ENCODE results near the gene RRP9. TPM values are rescaled to one million over a fixed set of nuclear protein-coding genes. Genes with fewer than 3 reads are reported as not detected.
A peak's percentile ranks its signal among the peaks of the same experiment; 100 is the strongest.

Gene RRP9
- total RNA-seq, 1 donor from 2014 or later, result 15.6 TPM

DNA sequence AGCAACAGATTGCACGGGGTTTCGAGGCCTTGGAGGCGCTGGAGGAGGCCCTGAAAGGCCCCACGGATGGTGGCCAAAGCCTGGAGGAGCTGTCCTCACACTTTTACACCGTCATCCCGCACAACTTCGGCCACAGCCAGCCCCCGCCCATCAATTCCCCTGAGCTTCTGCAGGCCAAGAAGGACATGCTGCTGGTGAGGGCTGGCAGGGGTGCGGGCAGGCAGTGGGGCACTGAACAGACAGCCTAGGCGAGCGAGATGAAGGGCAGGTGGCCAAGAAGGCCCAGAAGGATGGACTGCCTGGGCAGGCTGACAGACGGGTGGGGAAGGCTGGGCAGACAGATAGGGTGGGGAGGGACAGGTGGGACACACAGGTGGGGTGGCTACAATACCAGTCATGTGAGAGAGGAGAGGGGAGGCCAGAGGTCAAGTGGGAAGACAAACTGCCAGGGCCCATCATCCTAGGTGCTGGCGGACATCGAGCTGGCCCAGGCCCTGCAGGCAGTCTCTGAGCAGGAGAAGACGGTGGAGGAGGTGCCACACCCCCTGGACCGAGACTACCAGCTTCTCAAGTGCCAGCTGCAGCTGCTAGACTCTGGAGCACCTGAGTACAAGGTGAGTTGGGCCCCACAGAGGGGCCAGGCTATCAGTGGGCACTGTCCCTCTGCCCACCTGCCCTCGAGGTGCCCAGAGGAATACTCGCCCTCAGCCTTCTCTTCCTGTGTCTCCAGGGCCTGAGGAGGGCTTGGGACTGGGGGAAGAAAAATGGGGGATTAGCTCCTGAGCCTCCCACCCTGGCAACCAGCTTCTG is 3.5 kb upstream of the RRP9 start:
- no peak for DNase-seq
- Mint-ChIP-seq H3K36me3 (ENCODE audit: unreplicated experiment) (no peaks in the 10 kb centered on the region), H3K4me3 (ENCODE audit: unreplicated experiment) (no peak overlapping the region), H3K4me1 (ENCODE audit: low read depth, unreplicated experiment) (peaks cover 6% of the 10 kb centered on the region), H3K27ac (ENCODE audit: unreplicated experiment) (no peak overlapping the region), H3K27me3 (ENCODE audit: unreplicated experiment) (peaks cover 18% of the 10 kb centered on the region), H3K9me3 (ENCODE audit: unreplicated experiment) (peaks cover 15% of the 10 kb centered on the region)
- TF ChIP-seq CTCF (IDR thresholded peaks at IDR 0.05; ENCODE audit: partially characterized antibody, unreplicated experiment), result no peak

DNA sequence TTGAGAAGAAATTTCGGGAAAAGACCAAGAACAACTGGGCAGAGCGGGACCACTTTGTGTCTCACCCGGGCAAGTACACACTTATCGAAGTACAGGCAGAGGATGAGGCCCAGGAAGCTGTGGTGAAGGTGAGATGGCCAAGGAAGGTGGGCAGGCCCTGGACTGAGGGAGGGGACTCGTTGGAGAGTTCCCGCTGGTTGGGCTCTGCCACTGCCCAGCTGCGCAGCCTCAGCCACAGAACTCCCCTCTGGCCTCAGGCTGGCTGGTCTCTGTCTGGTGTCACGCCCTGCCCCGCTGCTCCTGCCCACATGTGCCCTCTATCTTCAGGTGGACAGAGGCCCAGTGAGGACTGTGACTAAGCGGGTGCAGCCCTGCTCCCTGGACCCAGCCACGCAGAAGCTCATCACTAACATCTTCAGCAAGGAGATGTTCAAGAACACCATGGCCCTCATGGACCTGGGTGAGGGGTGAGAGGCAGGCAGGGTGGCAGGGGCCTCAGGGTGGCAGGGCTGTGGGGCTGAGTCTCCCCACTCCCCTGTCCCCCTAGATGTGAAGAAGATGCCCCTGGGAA is 2.8 kb upstream of the RRP9 start:
- no peak for TF ChIP-seq CTCF (IDR thresholded peaks at IDR 0.05; ENCODE audit: partially characterized antibody, unreplicated experiment)
- peaks cover 18% of the 10 kb centered on the region for H3K27me3 Mint-ChIP-seq (ENCODE audit: unreplicated experiment)
- no peaks in the 10 kb centered on the region for H3K36me3 Mint-ChIP-seq (ENCODE audit: unreplicated experiment)
- no peak overlapping the region for H3K27ac Mint-ChIP-seq (ENCODE audit: unreplicated experiment)
- no peak overlapping the region for H3K4me3 Mint-ChIP-seq (ENCODE audit: unreplicated experiment)
- peaks cover 6% of the 10 kb centered on the region for H3K4me1 Mint-ChIP-seq (ENCODE audit: low read depth, unreplicated experiment)
- peaks cover 13% of the 10 kb centered on the region for H3K9me3 Mint-ChIP-seq (ENCODE audit: unreplicated experiment)
- DNase-seq, result no peak

DNA sequence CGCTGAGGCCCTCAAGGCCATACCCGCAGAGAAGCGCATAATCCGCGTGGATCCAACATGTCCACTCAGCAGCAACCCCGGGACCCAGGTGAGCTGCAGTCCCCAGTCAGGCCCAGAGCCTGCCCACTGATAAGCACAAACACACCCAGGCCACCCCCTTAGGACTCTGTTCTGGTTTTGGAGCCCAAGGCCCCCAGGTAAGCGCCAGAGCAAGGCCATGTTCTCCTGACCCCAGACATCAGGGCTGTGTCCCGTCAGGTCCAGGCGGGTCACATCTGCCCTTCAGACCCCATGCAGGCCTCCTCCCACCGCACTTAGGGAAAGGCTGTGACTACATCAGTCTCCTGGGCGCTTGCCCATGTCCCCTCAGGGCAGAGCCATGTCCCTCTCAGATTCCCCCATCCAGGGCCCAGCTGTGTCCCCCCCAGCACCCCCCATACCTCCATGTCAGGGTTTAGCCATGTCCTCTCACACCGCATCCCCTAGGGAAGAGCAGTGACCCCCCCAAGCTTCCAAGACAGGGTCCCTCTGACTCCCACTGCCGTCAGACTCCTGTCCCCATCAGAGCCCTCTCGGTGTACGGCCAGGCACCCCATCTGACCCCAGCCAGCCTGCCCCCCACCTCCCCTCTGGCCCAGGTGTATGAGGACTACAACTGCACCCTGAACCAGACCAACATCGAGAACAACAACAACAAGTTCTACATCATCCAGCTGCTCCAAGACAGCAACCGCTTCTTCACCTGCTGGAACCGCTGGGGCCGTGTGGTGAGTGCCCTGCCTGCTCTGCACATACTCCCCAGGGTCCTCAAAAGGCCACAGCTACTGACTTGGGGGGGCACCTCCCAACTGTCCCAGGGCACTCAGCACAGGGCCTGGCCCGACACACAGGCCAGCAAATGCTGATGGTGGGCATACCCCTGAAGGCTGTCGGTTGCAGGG is 2.0 kb upstream of the RRP9 start:
- no peak for DNase-seq
- H3K27me3 Mint-ChIP-seq (ENCODE audit: unreplicated experiment), result peaks cover 18% of the 10 kb centered on the region

DNA sequence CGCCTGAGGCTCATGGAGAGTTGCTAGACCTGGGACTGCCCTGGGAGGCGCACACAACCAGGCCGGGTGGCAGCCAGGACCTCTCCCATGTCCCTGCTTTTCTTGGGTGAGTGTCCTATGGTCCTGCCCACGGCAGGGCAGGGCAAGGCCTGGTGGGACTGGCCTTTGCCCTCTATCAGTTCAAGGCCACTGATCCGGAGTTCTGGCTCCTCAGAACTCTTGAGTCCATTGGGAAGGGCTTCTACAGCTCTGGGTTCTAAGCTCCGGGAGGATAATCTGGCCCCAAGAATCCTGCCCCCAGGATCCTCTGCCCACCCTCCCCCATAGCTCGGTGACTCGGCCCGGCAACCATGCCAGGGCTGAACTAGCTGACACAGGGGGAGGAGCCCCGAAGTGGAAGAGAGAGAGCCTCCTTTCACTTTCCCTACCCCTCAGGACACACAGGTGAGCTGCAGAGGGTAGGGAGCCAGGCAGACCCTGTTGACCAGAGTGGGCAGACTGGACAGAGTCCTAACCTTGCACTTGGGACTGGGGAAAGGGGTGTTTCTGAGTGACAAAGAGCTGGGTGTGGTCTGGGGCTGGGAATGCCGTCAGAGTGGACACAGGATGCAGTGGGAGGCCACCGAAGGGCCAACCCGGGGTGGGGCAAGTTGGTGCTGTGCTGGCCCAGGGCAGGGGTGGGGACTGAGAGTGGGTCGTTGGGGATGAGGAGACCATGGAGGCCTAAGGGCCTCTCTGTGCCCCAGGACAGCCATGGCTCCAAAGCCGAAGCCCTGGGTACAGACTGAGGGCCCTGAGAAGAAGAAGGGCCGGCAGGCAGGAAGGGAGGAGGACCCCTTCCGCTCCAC is 1.1 kb upstream of the RRP9 start:
- H3K27ac Mint-ChIP-seq (ENCODE audit: unreplicated experiment), result peak overlapping the region; percentile 22
- H3K4me1 Mint-ChIP-seq (ENCODE audit: low read depth, unreplicated experiment), result peaks cover 6% of the 10 kb centered on the region
- DNase-seq, result no peak
- TF ChIP-seq CTCF (IDR thresholded peaks at IDR 0.05; ENCODE audit: partially characterized antibody, unreplicated experiment), result no peak
- peak overlapping the region; percentile 89 for H3K4me3 Mint-ChIP-seq (ENCODE audit: unreplicated experiment)
- H3K9me3 Mint-ChIP-seq (ENCODE audit: unreplicated experiment), result peaks cover 10% of the 10 kb centered on the region
- peaks cover 14% of the 10 kb centered on the region for H3K27me3 Mint-ChIP-seq (ENCODE audit: unreplicated experiment)
- H3K36me3 Mint-ChIP-seq (ENCODE audit: unreplicated experiment), result no peaks in the 10 kb centered on the region

More for the DNA sequence above, 2.0 kb upstream of the RRP9 start:
- Mint-ChIP-seq H3K36me3 (ENCODE audit: unreplicated experiment) (no peaks in the 10 kb centered on the region), H3K27ac (ENCODE audit: unreplicated experiment) (no peak overlapping the region), H3K4me1 (ENCODE audit: low read depth, unreplicated experiment) (peaks cover 6% of the 10 kb centered on the region), H3K9me3 (ENCODE audit: unreplicated experiment) (peaks cover 13% of the 10 kb centered on the region), H3K4me3 (ENCODE audit: unreplicated experiment) (no peak overlapping the region)
- no peak for TF ChIP-seq CTCF (IDR thresholded peaks at IDR 0.05; ENCODE audit: partially characterized antibody, unreplicated experiment)

Data from glutamatergic neuron (in vitro differentiated cells).